ENCODE results near the gene FMO5.

The FMO5 gene

GRCh38 chr1:147142886-147143285 lies 82.3 kb downstream of the FMO5 start:
- DNase-seq (ENCODE audit: low read depth in 2 of 2) = no peak

Measured in stimulated activated CD4-positive, alpha-beta T cell treated with anti-CD3 and anti-CD28 coated beads, Interleukin-12 subunit alpha, Interleukin-12 subunit beta, amount 100 ng/mL, for 24 hours (primary cell).